Peyer's patch (tissue), 4 donors: ENCODE results near the gene TTYH2.

Experiments used
- CTCF ChIP-seq, 6 experiments: fragments of 450-650 bp in 4 of 6; fragments of 200-600 bp in 2 of 6; sonication (generic) in 1 of 6; IDR thresholded peaks; one replicate each; pipeline ENCODE4 v1.5.1; 2017 to 2019; ENCODE audit warnings: antibody characterized with exemption in 6 of 6, mild to moderate bottlenecking in 3 of 6, moderate library complexity in 1 of 6
- POLR2A ChIP-seq, 2 donors: fragments of 450-650 bp; IDR thresholded peaks; one replicate each; pipeline ENCODE4 v1.5.1; 2017; ENCODE audit warnings: antibody characterized with exemption in 2 of 2, mild to moderate bottlenecking in 2 of 2, moderate library complexity in 2 of 2

GRCh38 chr17:74268558-74268957, 55.2 kb downstream of the TTYH2 start:
- TF ChIP-seq CTCF (IDR thresholded peaks at IDR 0.05) (no peak), POLR2A (IDR thresholded peaks at IDR 0.05) (no peak)
